Panc1 (cell line): ENCODE results near the gene VRK3. TPM values are rescaled to one million over a fixed set of nuclear protein-coding genes. Genes with fewer than 3 reads are reported as not detected.

Experiments used
- ATAC-seq: fragments of 200-7000 bp; cut with Tn5 transposase; 2 replicates; pipeline ENCODE4 v1.9.1; 2020; ENCODE audit warnings: mild to moderate bottlenecking, moderate library complexity
- BruUV-seq: library from RNA; stranded (reverse); fragments of 400-500 nt; replicated peaks from 2 replicates; lab custom pipeline; 2021; lab: Mats Ljungman, UMichigan
- CTCF ChIA-PET: fragments of 300-600 bp; sonication (Branson Sonifier 250); formaldehyde crosslinking; loops from one replicate; lab custom pipeline; 2022; ENCODE audit warnings: antibody characterized with exemption; lab: Charles Lee
- POLR2A ChIA-PET: fragments of 300-600 bp; sonication (Branson Sonifier 250); formaldehyde crosslinking; loops from one replicate; lab custom pipeline; 2022; ENCODE audit warnings: antibody characterized with exemption; lab: Charles Lee
- DNase-seq: peaks from one replicate; pipeline ENCODE4 v3.0.0-alpha.2; 2010; ENCODE audit warnings: low read depth, low spot score
- H3K27ac ChIP-seq: 2 replicates; pipeline ENCODE4 v1.5.1; 2011; ENCODE audit warnings: mild to moderate bottlenecking, low read length, inconsistent platforms
- H3K27me3 ChIP-seq: fragments of 200-500 bp; sonication (Bioruptor generic); 2 replicates; pipeline ENCODE4 v1.6.0; 2014; ENCODE audit warnings: low read length, inconsistent platforms; ENCODE audit not compliant: control insufficient read depth, insufficient read depth
- H3K36me3 ChIP-seq: fragments of 200-500 bp; sonication (Bioruptor generic); 2 replicates; pipeline ENCODE4 v1.5.1; 2014; ENCODE audit warnings: inconsistent platforms, mild to moderate bottlenecking, low read length, moderate library complexity; ENCODE audit not compliant: control insufficient read depth, insufficient read depth
- H3K4me1 ChIP-seq: 2 replicates; pipeline ENCODE4 v1.5.1; 2011; ENCODE audit warnings: inconsistent platforms, mild to moderate bottlenecking, low read length, moderate library complexity; ENCODE audit not compliant: control insufficient read depth, insufficient read depth
- H3K4me3 ChIP-seq, 2 experiments: 2 replicates each; pipeline ENCODE4 v1.5.1; 2011 to 2012; ENCODE audit warnings: low read depth in 2 of 2, low read length in 2 of 2, mild to moderate bottlenecking in 2 of 2, inconsistent platforms in 1 of 2, moderate library complexity in 1 of 2
- H3K9me3 ChIP-seq: fragments of 200-500 bp; sonication (Bioruptor generic); 2 replicates; pipeline ENCODE4 v1.5.1; 2014; ENCODE audit warnings: low read depth, mild to moderate bottlenecking, inconsistent platforms, low read length, moderate library complexity; ENCODE audit not compliant: control insufficient read depth, insufficient read depth
- CTCF ChIP-seq: fragments of 450-650 bp; IDR thresholded peaks from 2 replicates; pipeline ENCODE4 v1.5.1; 2017; ENCODE audit warnings: mild to moderate bottlenecking
- POLR2AphosphoS5 ChIP-seq: IDR thresholded peaks from 2 replicates; pipeline ENCODE4 v1.6.1; 2012; ENCODE audit warnings: mild to moderate bottlenecking, low read depth, low read length, moderate library complexity
- REST ChIP-seq, 2 experiments: IDR thresholded peaks; 2 replicates each; pipeline ENCODE4 v1.6.1; 2011 to 2012; ENCODE audit warnings: low read depth in 2 of 2, control low read depth in 1 of 2, low read length in 1 of 2, mild to moderate bottlenecking in 1 of 2, moderate library complexity in 1 of 2; ENCODE audit not compliant: insufficient read depth in 1 of 2
- SIN3A ChIP-seq: IDR thresholded peaks from 2 replicates; pipeline ENCODE4 v1.6.1; 2012; ENCODE audit warnings: low read depth, mild to moderate bottlenecking, low read length, moderate library complexity, borderline replicate concordance; ENCODE audit not compliant: insufficient read depth
- TCF7L2 ChIP-seq: IDR thresholded peaks from 2 replicates; pipeline ENCODE4 v1.6.1; 2011; ENCODE audit warnings: mild to moderate bottlenecking, low read depth, low read length, inconsistent platforms
- in situ Hi-C: cut with HindIII; loops from 2 replicates; pipeline ENCODE4 v1.10.0; 2016; ENCODE audit warnings: low sequenced_read_pairs, low pct_unique_long_range_greater_than_20kb
- intact Hi-C: fragments of 100-400 bp; cut with micrococcal nuclease; formaldehyde crosslinking; loops from one replicate; pipeline ENCODE4 v1.10.0; 2022; ENCODE audit not compliant: unreplicated experiment
- total RNA-seq: library from RNA; stranded (reverse); gene quantifications from one replicate; pipeline ENCODE4 v1.2.1, GENCODE V29; 2021; ENCODE audit not compliant: unreplicated experiment

Gene VRK3
- total RNA-seq, 1 experiment from 2014 or later = 32.6 TPM

- Histone ChIP-seq H3K36me3 (no peaks in the 10 kb centered on the region; the same call in 1 of the 2 replicates), H3K27ac (no peak overlapping the region), H3K27me3 (no peaks in the 10 kb centered on the region), H3K4me1 (peaks cover 4% of the 10 kb centered on the region; the same call in 1 of the 2 replicates), H3K9me3 (peaks cover 4% of the 10 kb centered on the region; the same call in 1 of the 2 replicates), H3K4me3 (no peak overlapping the region)
- intact Hi-C loops = no loop called here
- ATAC-seq = no peak
- DNase-seq = no peak
- in situ Hi-C loops = no loop called here
- TF ChIP-seq SIN3A (no peak), REST (IDR thresholded peaks at IDR 0.05; ENCODE audit: insufficient read depth in 1 of 2, low read depth in 2 of 2, low read length in 1 of 2) (no peak), CTCF (no peak), TCF7L2 (no peak), POLR2AphosphoS5 (no peak)
- CTCF ChIA-PET = no interaction called here
- POLR2A ChIA-PET = no interaction called here
- BruUV-seq = no TSS peak
Measured at GRCh38 chr19:50022823-50023222, 2.3 kb downstream of the VRK3 start.

GRCh38 chr19:50020481-50020880 lies 4.7 kb downstream of the VRK3 start:
- no peak overlapping the region for H3K27ac ChIP-seq
- no peaks in the 10 kb centered on the region for H3K9me3 ChIP-seq
- no peaks in the 10 kb centered on the region; the same call in 1 of the 2 replicates for H3K36me3 ChIP-seq
- ATAC-seq (no peak), DNase-seq (no peak)
- H3K4me3 ChIP-seq = no peak overlapping the region
- CTCF ChIA-PET = no interaction called here
- in situ Hi-C loops = no loop called here
- TF ChIP-seq SIN3A = no peak
- no peak for TF ChIP-seq TCF7L2
- TF ChIP-seq POLR2AphosphoS5 = no peak
- TF ChIP-seq CTCF = no peak
- TF ChIP-seq REST (IDR thresholded peaks at IDR 0.05; ENCODE audit: insufficient read depth in 1 of 2, low read depth in 2 of 2, low read length in 1 of 2) = no peak
- intact Hi-C loops = no loop called here
- H3K4me1 ChIP-seq = peaks cover 4% of the 10 kb centered on the region; the same call in 1 of the 2 replicates
- no peaks in the 10 kb centered on the region for H3K27me3 ChIP-seq
- POLR2A ChIA-PET = no interaction called here
- BruUV-seq = no TSS peak
